RWPE2 (cell line): ENCODE data around the gene GOLIM4.

Source experiments
- ATAC-seq: fragments of 200-7000 bp; cut with Tn5 transposase; 3 replicates; pipeline ENCODE4 v1.9.1; 2021; ENCODE audit warnings: low read depth
- DNase-seq: peaks from one replicate; pipeline ENCODE4 v3.0.0-alpha.2; 2020; ENCODE audit warnings: low spot score
- H3K27ac ChIP-seq: fragments of 450-650 bp; 2 replicates; pipeline ENCODE4 v1.5.1; 2017; ENCODE audit warnings: mild to moderate bottlenecking; ENCODE audit not compliant: poor library complexity, severe bottlenecking
- H3K27me3 ChIP-seq: fragments of 250-450 bp; sonication (Bioruptor Pico); 2 replicates; pipeline ENCODE4 v1.5.1; 2021; ENCODE audit warnings: mild to moderate bottlenecking, moderate library complexity; ENCODE audit not compliant: insufficient read depth, poor library complexity, severe bottlenecking
- H3K36me3 ChIP-seq: fragments of 250-450 bp; sonication (Bioruptor Pico); 2 replicates; pipeline ENCODE4 v1.5.1; 2020; ENCODE audit warnings: low read depth, mild to moderate bottlenecking, moderate library complexity
- H3K4me1 ChIP-seq: fragments of 250-450 bp; sonication (Bioruptor Pico); 2 replicates; pipeline ENCODE4 v1.5.1; 2021; ENCODE audit warnings: mild to moderate bottlenecking, moderate library complexity; ENCODE audit not compliant: insufficient read depth, poor library complexity, severe bottlenecking
- H3K4me3 ChIP-seq: fragments of 250-450 bp; sonication (Bioruptor Pico); 2 replicates; pipeline ENCODE4 v1.5.1; 2021; ENCODE audit warnings: mild to moderate bottlenecking, moderate library complexity; ENCODE audit not compliant: severe bottlenecking
- H3K9me3 ChIP-seq: fragments of 250-450 bp; sonication (Bioruptor Pico); 2 replicates; pipeline ENCODE4 v1.5.1; 2021; ENCODE audit warnings: mild to moderate bottlenecking, moderate library complexity; ENCODE audit not compliant: severe bottlenecking
- CTCF ChIP-seq: fragments of 450-650 bp; IDR thresholded peaks from one replicate; pipeline ENCODE4 v1.5.1; 2017; ENCODE audit warnings: mild to moderate bottlenecking, moderate library complexity; ENCODE audit not compliant: poor library complexity, severe bottlenecking

GOLIM4 gene

GRCh38 chr3:168002786-168003368 is 92.8 kb downstream of the GOLIM4 start:
- no peak for TF ChIP-seq CTCF
- Histone ChIP-seq H3K4me3 (no peak overlapping the region), H3K9me3 (no peaks in the 10 kb centered on the region), H3K36me3 (no peaks in the 10 kb centered on the region), H3K27me3 (peaks cover 11% of the 10 kb centered on the region), H3K4me1 (peaks cover 9% of the 10 kb centered on the region), H3K27ac (no peak overlapping the region)
- ATAC-seq = peak; percentile 68; the same call in 2 of the 3 replicates
- peak; percentile 59 for DNase-seq

- ATAC-seq = no peak
- H3K4me3 ChIP-seq = no peak overlapping the region
- no peak for DNase-seq
- H3K9me3 ChIP-seq = no peaks in the 10 kb centered on the region
- no peak for TF ChIP-seq CTCF
- H3K4me1 ChIP-seq = peaks cover 9% of the 10 kb centered on the region
- no peak overlapping the region for H3K27ac ChIP-seq
- H3K27me3 ChIP-seq = peaks cover 11% of the 10 kb centered on the region
- no peaks in the 10 kb centered on the region for H3K36me3 ChIP-seq
These were observed 94.5 kb downstream of the GOLIM4 start for GRCh38 chr3:168001244-168001643.

DNA sequence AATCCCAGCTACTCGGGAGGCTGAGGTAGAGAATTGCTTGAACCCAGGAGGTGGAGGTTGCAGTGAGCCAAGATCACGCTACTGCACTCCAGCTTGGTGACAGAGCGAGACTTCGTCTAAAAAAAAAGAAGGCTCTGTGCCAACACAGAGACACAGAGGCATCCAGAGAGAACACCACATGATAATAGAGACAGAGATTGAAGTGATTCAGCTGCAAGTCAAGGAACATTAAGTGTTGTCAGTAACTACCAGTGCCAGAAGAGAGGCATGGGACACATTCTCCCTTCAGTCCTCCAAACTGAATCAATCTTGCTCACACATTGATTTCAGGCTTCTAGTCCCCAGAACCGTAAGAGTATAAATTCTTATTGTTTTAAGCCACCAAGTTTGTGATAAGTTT is 97.5 kb downstream of the GOLIM4 start:
- H3K36me3 ChIP-seq = no peaks in the 10 kb centered on the region
- H3K4me3 ChIP-seq = no peak overlapping the region
- peaks cover 8% of the 10 kb centered on the region for H3K4me1 ChIP-seq
- no peak for ATAC-seq
- TF ChIP-seq CTCF = no peak
- H3K9me3 ChIP-seq = no peaks in the 10 kb centered on the region
- H3K27me3 ChIP-seq = peaks cover 11% of the 10 kb centered on the region
- H3K27ac ChIP-seq = no peak overlapping the region
- DNase-seq = no peak

- DNase-seq = no peak
- Histone ChIP-seq H3K27ac (no peak overlapping the region), H3K9me3 (no peaks in the 10 kb centered on the region), H3K4me1 (no peaks in the 10 kb centered on the region), H3K4me3 (no peak overlapping the region), H3K36me3 (no peaks in the 10 kb centered on the region), H3K27me3 (peaks cover 14% of the 10 kb centered on the region)
- TF ChIP-seq CTCF = no peak
- ATAC-seq = no peak
These were observed 99.2 kb downstream of the GOLIM4 start for GRCh38 chr3:167996514-167996913.

DNA sequence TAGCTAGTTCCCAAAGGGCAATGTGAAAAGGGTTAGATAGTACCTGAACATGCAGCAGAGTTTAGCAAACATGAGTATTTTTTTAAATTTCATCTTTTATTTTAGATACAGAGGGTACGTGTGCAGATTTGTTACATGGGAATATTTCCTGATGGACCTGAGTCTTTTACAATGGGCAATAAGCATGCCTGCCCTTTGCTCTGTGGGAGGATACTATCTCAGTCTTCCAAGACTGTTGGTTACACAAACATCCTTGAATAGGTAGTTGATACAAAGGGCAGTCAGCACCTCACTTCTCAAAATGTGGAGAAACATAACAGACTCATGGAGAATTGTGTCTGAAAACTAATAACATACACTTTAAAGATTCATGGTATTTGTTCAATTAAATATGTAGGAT is 103.3 kb downstream of the GOLIM4 start:
- no peaks in the 10 kb centered on the region for H3K4me1 ChIP-seq
- no peak for TF ChIP-seq CTCF
- ATAC-seq = no peak
- no peak overlapping the region for H3K4me3 ChIP-seq
- DNase-seq = no peak
- peaks cover 10% of the 10 kb centered on the region for H3K27me3 ChIP-seq
- no peak overlapping the region for H3K27ac ChIP-seq
- H3K36me3 ChIP-seq = no peaks in the 10 kb centered on the region
- H3K9me3 ChIP-seq = peaks cover 2% of the 10 kb centered on the region
